Pulmonary artery endothelial cell (primary cell): ENCODE results near the gene C10orf71. TPM values are rescaled to one million over a fixed set of nuclear protein-coding genes. Genes with fewer than 3 reads are reported as not detected.

Experiments used
- DNase-seq: peaks from one replicate; pipeline ENCODE4 v3.0.0-alpha.2; 2011; ENCODE audit warnings: low read depth, low spot score
- total RNA-seq: library from RNA; depleted of rRNA; stranded (reverse); fragments of >200 nt; gene quantifications from 2 replicates; pipeline ENCODE4 v1.2.3, GENCODE V29; 2014

C10orf71 gene
- total RNA-seq, 1 donor from 2014 or later, result not detected

DNA sequence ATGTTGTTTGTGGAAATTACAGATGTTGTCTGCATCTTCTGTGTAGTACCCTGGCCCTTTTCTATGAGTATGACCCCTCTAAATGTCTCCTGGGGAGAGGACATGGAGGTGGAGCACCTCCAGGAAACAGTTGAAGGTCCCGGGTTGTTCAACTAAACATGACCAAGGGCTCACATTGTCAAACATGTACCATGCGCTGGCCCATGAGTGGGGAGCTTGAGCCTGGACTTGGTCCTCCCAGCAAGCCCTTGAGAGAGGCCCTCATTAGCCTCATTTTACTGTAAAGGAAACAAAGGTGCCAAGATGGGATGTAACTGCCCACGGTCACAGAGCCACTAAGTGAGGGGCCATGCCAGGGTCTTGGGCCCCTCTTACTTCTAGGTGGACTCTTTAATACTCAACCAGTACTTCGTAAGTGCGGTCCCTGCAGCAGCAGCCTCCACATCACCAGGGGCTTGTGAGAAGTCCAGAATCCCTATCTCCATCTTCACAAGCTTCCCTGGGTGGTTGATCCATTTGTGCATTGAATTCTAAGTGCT, 31.2 kb downstream of the C10orf71 start:
- no peak for DNase-seq

- DNase-seq, result no peak
These were observed 32.5 kb downstream of the C10orf71 start for GRCh38 chr10:49331431-49331830.

DNA sequence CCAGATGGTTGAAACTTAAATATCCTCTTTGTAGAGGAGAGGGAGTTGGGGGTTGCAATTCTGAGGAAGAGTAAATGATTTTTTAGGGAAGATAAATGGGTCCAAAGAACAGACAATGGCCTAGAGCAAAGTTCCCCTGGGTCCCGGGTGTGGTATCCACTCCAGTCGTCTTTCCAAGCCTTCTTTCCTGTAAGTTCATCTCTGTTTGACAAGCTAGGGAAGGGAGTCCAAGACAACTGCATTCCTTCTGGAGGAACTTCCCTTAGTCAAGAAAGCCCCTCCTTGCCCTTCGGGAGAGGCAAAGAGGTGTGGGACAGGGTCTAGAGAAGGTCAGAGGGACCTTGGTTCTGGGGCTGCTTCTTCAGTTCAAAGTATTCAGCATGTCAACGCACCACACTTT, 33.4 kb downstream of the C10orf71 start:
- no peak for DNase-seq

GRCh38 chr10:49332768-49333167, 33.8 kb downstream of the C10orf71 start:
- DNase-seq, result no peak

- no peak for DNase-seq
These were observed 34.2 kb downstream of the C10orf71 start for GRCh38 chr10:49333192-49333591.

DNA sequence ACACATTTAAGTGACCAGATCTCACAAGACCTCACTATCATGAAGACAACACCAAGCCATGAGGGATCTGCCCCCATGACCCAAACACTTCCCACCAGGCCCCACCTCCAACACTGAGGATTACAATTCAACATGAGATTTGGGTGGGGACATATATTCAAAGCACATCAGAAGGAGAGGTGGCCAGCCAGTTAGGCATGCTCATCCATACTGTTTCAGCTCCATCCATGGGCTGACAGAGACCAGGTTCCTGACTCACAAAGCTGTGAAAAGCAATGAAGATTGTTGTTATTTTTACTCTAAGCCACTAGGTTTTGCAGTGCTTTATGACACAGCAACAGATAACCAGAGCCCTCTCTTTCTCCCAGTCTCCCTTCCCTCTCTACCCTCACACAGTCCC, 36.0 kb downstream of the C10orf71 start:
- no peak for DNase-seq

- no peak for DNase-seq
These were observed 36.5 kb downstream of the C10orf71 start for GRCh38 chr10:49335364-49335972.

DNA sequence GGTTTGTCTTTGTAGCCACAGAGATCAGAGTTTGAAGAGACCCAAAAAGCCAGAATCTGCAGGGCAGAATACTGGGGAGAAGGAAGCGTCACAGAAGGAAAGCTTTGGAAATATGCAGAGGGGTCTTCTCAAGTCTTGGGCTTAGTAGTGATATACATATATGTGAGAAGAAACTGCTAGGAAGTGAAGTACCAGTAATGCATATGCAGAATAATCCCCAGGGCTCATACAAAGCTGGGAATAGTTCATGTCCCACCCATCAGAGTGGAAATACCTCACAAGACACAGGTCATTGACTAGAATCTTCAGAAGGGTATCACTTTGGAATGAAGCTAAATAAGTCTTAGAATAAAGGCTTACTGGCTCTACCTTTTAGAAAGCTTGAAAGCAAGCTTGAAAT, 39.6 kb downstream of the C10orf71 start:
- DNase-seq, result no peak

GRCh38 chr10:49344840-49345239, 45.9 kb downstream of the C10orf71 start:
- DNase-seq, result no peak

DNA sequence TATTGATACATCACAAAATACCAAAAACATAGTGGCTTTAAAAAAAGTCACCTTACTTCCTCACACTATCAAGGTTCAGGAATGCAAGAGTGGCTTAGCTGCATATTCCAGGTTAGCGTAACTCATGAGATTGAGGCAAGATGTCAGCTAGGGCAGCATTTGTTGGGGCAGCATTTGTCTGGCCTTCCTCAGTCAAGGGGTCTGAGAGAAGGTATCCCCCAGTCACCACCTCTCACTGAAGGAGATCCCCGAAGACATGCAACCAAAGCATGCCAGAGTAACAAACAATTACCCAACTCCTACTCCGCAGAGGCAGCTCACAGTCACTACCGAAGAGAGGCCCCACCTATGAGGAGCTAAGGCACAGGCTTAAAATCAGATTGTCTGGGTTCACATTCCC, 48.4 kb downstream of the C10orf71 start:
- no peak for DNase-seq

DNA sequence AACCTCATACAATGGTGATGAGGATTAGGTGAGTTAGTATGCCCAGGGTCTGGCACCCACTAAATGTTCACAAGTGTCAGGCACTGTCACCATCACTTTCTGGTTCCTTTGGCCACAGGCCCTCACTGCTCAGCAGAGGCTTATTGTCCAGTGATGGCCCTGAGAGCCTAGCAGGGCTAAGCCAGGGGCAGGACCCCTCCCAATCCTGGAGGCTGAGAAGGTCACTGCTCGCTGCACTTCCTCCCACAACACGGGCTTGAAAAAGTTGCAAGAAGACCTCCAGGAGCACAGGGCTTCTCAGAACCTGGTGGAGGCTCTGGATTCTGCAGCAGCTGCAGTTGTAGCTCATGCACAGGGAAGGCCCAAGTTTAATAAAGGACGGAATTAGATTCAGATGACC, 48.9 kb downstream of the C10orf71 start:
- DNase-seq, result no peak

DNA sequence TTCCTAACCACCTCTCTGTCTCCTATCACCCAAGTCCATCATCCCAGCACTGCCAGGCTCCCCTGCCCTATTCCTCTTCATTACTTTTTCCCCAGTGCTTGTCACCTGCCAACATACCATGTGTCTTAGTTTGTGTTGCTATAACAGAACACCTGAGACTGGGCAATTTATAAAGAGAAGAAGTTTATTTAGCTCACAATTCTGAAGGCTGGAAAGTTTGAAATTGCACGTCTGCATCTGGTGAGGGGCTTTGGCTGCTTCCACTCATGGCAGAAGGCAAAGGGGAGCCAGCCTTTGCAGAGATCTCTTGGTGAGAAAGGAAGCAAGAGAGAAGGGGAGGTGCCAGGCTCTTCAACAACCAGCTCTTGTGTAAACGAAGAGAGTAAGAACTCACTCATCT, 49.6 kb downstream of the C10orf71 start:
- DNase-seq, result no peak

DNA sequence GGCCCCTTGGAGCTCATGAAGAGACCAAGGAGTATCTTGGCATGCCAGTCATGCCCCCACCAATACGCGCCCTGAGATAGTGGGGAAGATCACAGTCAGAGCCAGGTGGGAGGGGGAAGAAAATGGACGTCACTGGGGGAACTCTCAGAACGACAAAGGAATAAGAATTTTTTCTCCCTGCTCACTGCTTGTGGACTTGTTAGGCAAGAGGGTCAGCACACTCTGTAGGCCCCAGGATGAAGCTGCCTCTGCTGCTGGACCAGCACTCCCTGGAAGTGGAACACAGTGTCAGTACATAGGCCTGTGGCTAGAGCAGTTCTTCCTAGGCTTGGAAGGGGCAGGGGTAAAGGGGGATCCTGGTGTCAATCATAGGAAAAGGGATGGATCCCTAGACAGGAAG, 50.4 kb downstream of the C10orf71 start:
- DNase-seq, result no peak

- no peak for DNase-seq
These were observed 51.2 kb downstream of the C10orf71 start for GRCh38 chr10:49350138-49350537.

DNA sequence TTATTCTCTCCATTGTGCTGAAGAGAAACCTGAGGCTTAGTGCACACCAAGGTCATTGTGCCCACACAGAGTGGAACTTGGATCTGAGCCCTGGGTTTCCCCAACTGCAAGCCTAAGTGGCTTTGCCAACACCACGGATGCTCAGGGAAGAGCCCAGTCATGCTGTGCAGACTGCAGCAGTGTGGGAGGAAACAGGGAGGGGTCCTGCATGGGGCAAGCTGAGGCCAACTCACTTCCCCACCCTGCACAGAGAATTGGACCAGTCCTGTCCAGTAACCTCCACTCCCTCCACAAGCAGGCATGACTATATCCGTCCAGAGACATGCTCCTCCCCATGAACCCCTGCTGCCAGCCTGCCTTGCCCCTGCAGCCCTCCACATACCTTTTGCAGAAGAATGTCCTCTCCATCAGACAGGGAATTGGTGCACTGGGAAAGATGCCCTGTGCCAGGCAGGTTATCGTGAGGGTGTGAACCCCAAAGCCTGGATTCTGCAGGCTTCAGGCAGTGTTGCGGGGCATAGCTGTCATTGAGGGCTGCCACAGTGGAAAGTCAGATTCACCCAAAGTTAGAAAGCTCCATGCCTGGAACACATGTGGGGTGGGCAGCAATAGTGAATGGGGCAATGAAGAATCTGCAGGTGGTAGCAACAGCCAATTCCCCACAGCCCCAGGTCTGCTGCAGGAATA, 52.0 kb downstream of the C10orf71 start:
- no peak for DNase-seq

DNA sequence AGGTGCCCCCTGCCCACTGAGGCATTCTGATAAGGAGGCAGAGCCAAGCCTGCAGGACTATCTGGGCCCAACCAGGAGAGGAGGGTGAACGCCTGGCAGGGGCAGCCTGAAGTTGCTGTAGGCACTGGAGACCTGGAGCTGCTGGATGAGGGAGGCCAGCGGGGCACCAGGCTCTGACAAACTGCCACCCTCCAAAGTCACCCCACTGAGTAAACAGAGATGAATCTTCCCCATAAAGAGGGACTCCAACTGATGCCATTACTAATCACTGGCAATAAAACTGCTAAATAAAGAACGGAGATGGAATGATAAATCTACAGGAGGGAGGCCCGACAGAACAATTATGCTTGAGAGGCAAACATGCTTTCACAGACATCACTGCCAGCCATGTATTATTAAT, 52.7 kb downstream of the C10orf71 start:
- no peak for DNase-seq

DNA sequence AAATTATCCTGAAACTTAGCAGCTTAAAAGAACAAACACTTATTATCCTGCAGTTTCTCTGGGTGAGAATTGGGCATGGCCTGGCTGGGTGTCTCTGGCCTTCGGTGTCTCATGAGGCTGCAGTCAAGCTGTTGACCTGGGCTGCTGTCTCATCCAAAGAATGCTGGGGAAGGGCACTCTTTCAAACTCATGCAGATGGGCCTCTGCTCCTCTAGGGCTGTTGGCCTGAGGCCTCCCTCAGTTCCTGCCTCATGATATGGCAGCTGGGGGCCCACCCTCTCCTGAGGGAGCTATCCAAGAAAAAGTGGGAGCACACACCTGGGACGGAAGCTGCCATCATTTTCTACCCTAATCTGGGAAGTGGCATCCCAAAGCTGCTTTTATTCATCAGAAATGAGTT, 53.4 kb downstream of the C10orf71 start:
- DNase-seq, result no peak

DNA sequence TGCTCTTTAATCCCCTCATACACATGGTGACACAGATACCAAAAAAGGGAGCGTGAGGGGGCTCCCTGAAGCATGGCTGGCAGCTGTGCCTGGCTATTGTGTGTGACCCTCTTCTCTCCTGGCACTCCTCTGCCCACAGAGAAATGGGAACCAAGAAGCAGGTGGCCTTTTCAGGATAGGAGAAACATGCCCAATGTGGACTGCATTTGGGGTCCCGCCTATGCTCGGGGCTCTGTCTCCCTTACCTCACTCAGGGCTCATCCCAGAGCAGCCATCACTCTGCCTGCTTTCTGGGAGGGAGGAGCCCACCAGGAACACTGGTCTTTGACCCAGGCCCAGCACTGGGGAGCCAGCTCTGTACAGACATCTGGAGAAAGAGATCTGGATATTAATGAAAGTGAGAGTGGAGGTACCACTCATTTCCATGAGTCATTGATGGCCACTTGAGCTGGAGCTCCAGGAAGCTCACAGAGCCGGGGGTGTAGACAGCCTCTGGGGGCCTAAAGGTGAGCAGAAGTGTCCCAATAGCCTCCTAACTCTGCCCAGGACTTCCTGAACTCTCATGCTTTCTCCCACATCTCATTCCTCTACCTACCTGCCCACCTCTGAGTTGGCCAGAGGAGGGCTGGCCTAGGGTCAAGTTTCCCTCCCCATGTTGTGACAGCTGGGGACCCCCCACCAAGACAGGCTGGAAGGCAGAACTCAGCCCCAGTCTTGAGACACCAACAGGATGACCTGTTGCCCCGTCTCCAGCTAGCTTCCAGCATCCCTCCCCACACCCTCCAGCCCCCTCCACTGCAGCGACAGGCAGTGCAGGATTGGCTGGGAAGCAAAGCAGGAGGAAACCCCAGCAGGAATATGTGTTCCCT, 54.3 kb downstream of the C10orf71 start:
- DNase-seq, result no peak

GRCh38 chr10:49353895-49354566, 55.1 kb downstream of the C10orf71 start:
- no peak for DNase-seq

DNA sequence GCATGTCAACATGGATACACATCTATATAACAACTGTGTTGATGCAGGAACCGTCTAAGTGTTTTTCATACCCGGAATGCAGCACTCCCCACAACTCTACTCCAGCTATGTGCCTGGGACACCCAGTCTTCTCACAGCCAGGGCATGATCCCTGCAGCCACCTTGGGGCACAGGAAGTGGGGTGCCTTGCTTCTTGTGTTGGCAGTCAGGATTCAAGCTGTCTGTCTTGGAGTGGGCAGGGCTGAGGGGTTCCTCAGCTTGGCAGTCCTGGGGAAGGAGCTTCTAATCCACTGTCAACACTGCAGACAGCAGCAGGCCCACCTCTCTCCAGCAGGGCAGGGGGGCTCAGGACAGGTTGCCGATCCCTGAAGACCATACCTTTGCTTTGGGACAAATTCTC, 55.6 kb downstream of the C10orf71 start:
- DNase-seq, result no peak

DNA sequence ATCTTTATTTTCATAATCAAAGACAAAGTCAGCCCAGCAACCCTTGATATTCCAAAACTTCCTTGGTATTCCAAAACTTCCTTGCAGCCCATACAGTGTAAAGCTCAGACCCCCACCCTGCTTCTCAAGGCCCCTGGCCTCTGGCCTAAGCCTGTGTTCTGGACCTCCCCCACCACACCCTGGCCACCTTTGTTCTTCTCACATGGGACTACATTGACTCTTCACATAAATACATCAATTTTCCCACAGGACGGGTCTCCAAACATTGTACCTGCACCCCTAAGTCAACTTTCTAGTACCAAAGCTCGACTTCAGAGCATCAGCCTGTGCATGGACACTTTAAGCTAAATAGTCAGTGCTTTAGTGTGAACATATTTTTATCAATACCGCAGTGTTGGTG, 56.3 kb downstream of the C10orf71 start:
- no peak for DNase-seq

DNA sequence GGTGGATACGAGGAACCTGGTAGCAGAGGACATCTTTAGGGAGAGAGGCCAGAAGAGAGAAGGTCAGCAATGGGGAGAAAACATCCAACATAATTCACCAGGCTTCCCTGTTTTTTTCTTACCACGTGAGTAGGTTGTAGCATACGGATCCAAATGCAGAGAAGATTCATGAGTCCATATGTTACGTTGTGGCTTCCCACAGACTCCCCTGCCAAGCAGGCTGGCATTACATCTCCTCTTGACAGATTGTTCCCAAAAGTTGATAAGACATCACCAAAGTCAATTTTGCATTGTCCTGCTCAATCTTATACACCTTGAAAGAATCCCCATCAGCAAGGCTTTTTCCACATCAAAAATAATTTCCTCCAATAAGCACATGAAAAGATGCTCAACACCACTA, 57.2 kb downstream of the C10orf71 start:
- no peak for DNase-seq
